HCT116 (cell line): Measurements from ENCODE around the gene MAPKBP1. TPM values are rescaled to one million over a fixed set of nuclear protein-coding genes. Genes with fewer than 3 reads are reported as not detected.
A peak's percentile ranks its signal among the peaks of the same experiment; 100 is the strongest.

Experiments
- ATAC-seq: fragments of 200-7000 bp; cut with Tn5 transposase; 2 replicates; pipeline ENCODE4 v1.9.1; 2020; ENCODE audit warnings: mild to moderate bottlenecking, moderate library complexity
- BruUV-seq: library from RNA; stranded (reverse); fragments of 400-500 nt; replicated peaks from 2 replicates; lab custom pipeline; 2021; lab: Mats Ljungman, UMichigan
- CTCF ChIA-PET: fragments of 300-600 bp; sonication (Branson Sonifier 250); formaldehyde crosslinking; loops from one replicate; lab custom pipeline; 2021; ENCODE audit warnings: antibody characterized with exemption; lab: Charles Lee
- POLR2A ChIA-PET: fragments of 300-600, 350-600 bp; sonication (Branson Sonifier 250); formaldehyde crosslinking; loops from one replicate; lab custom pipeline; 2021; ENCODE audit warnings: antibody characterized with exemption; lab: Charles Lee
- RAD21 ChIA-PET, 2 experiments: fragments of 300-600 bp; sonication (Branson Sonifier 250); formaldehyde crosslinking; loops; one replicate each; lab custom pipeline; 2023; ENCODE audit warnings: low total read pairs in 2 of 2; ENCODE audit not compliant: uncharacterized antibody in 2 of 2, unreplicated experiment in 2 of 2, low non-redundant PET in 1 of 2; lab: Charles Lee
- DNase-seq: peaks from one replicate; pipeline ENCODE4 v3.0.0-alpha.2; 2010; ENCODE audit warnings: low read depth, low spot score
- H2AFZ ChIP-seq: fragments of 200-600 bp; shearing (Covaris generic), sonication (generic); 2 replicates; pipeline ENCODE4 v1.6.1; 2017; ENCODE audit warnings: low read depth, mixed run types, mixed read lengths, antibody characterized with exemption, low read length; ENCODE audit not compliant: poor library complexity, severe bottlenecking
- H3K27ac ChIP-seq: 2 replicates; pipeline ENCODE4 v1.5.1; 2012; ENCODE audit warnings: low read depth, low read length
- H3K27me3 ChIP-seq: fragments of 200-600 bp; sonication (generic); 2 replicates; pipeline ENCODE4 v1.6.1; 2016; ENCODE audit warnings: mixed run types, low read length, mixed read lengths; ENCODE audit not compliant: insufficient read depth
- H3K36me3 ChIP-seq, 2 experiments: fragments of 200-500 bp in 1 of 2; fragments of 200-600 bp in 1 of 2; sonication (Bioruptor generic) in 1 of 2; sonication (generic) in 1 of 2; 2 replicates each; pipeline versions ENCODE4 v1.5.1 to v1.6.1; 2014 to 2016; ENCODE audit warnings: low read length in 2 of 2, inconsistent platforms in 1 of 2, mixed read lengths in 1 of 2, mixed run types in 1 of 2; ENCODE audit not compliant: insufficient read depth in 2 of 2, control insufficient read depth in 1 of 2
- H3K4me1 ChIP-seq, 2 experiments: fragments of 200-600 bp in 1 of 2; sonication (generic) in 1 of 2; 2 replicates each; pipeline versions ENCODE4 v1.5.1 to v1.6.1; 2012 to 2017; ENCODE audit warnings: low read length in 2 of 2, inconsistent platforms in 1 of 2, mild to moderate bottlenecking in 1 of 2, mixed read lengths in 1 of 2, mixed run types in 1 of 2, moderate library complexity in 1 of 2; ENCODE audit not compliant: insufficient read depth in 2 of 2, control insufficient read depth in 1 of 2
- H3K4me2 ChIP-seq: fragments of 200-600 bp; sonication (generic); 2 replicates; pipeline ENCODE4 v1.6.1; 2017; ENCODE audit warnings: mixed run types, low read length, mixed read lengths
- H3K4me3 ChIP-seq, 2 experiments: fragments of 200-600 bp in 1 of 2; sonication (generic) in 1 of 2; replicated peaks in 1 of 2; 2 replicates each; pipeline ENCODE4 v1.5.1; 2011 to 2016; ENCODE audit warnings: low read length in 2 of 2, control low read depth in 1 of 2, low read depth in 1 of 2, mild to moderate bottlenecking in 1 of 2, mixed read lengths in 1 of 2, mixed run types in 1 of 2
- H3K79me2 ChIP-seq: fragments of 200-600 bp; sonication (generic); 2 replicates; pipeline ENCODE4 v1.6.1; 2017; ENCODE audit warnings: mild to moderate bottlenecking, mixed run types, low read length, moderate library complexity, mixed read lengths; ENCODE audit not compliant: insufficient read depth
- H3K9ac ChIP-seq: fragments of 200-600 bp; sonication (generic); 2 replicates; pipeline ENCODE4 v1.6.1; 2016; ENCODE audit warnings: low read length, mixed read lengths
- H3K9me2 ChIP-seq: fragments of 200-600 bp; sonication (generic), shearing (Covaris generic); 2 replicates; pipeline ENCODE4 v1.6.1; 2017; ENCODE audit warnings: mixed run types, mild to moderate bottlenecking, moderate library complexity; ENCODE audit not compliant: insufficient read depth
- H3K9me3 ChIP-seq, 2 experiments: fragments of 200-500 bp in 1 of 2; fragments of 200-600 bp in 1 of 2; sonication (Bioruptor generic) in 1 of 2; sonication (generic) in 1 of 2; 2 replicates each; pipeline ENCODE4 v1.6.1; 2014 to 2017; ENCODE audit warnings: low read length in 2 of 2, mixed read lengths in 2 of 2, inconsistent platforms in 1 of 2, low read depth in 1 of 2, mild to moderate bottlenecking in 1 of 2, mixed run types in 1 of 2, moderate library complexity in 1 of 2; ENCODE audit not compliant: control insufficient read depth in 1 of 2, insufficient read depth in 1 of 2
- H4K20me1 ChIP-seq: fragments of 200-600 bp; sonication (generic), shearing (Covaris generic); 2 replicates; pipeline ENCODE4 v1.6.1; 2017; ENCODE audit warnings: mixed run types, mild to moderate bottlenecking, moderate library complexity; ENCODE audit not compliant: insufficient read depth
- CTCF ChIP-seq, 3 experiments: fragments of 200-600 bp in 1 of 3; sonication (generic) in 1 of 3; IDR thresholded peaks in 2 of 3; conservative IDR thresholded peaks in 1 of 3; 2 replicates each; pipeline ENCODE4 v1.5.1; 2012 to 2017; ENCODE audit warnings: low read depth in 2 of 3, low read length in 2 of 3, antibody characterized with exemption in 1 of 3, borderline replicate concordance in 1 of 3, control low read depth in 1 of 3, mild to moderate bottlenecking in 1 of 3, mixed read lengths in 1 of 3, mixed run types in 1 of 3, moderate library complexity in 1 of 3; ENCODE audit not compliant: insufficient read depth in 1 of 3
- FOSL1 ChIP-seq: IDR thresholded peaks from 2 replicates; pipeline ENCODE4 v1.6.1; 2012; ENCODE audit warnings: low read depth
- JUND ChIP-seq: IDR thresholded peaks from 2 replicates; pipeline ENCODE4 v1.6.1; 2012
- SIN3A ChIP-seq: IDR thresholded peaks from 2 replicates; pipeline ENCODE4 v1.6.1; 2012; ENCODE audit warnings: low read depth
- SP1 ChIP-seq: IDR thresholded peaks from 2 replicates; pipeline ENCODE4 v1.6.1; 2012; ENCODE audit warnings: low read depth
- SRF ChIP-seq: IDR thresholded peaks from 2 replicates; pipeline ENCODE4 v1.6.1; 2012; ENCODE audit warnings: low read depth
- TCF7L2 ChIP-seq: IDR thresholded peaks from 2 replicates; pipeline ENCODE4 v1.7.0; 2011; ENCODE audit warnings: borderline replicate concordance, inconsistent platforms; ENCODE audit not compliant: insufficient read depth, insufficient read length; ENCODE audit errors: extremely low read depth
- ZFX ChIP-seq: fragments of 450-650 bp; IDR thresholded peaks from 2 replicates; pipeline ENCODE4 v1.6.1; 2017
- intact Hi-C: fragments of 100-400 bp; cut with micrococcal nuclease; formaldehyde crosslinking; loops from 2 replicates; pipeline ENCODE4 v1.10.0; 2022
- total RNA-seq: library from RNA; stranded (reverse); gene quantifications from one replicate; pipeline ENCODE4 v1.2.1, GENCODE V29; 2021; ENCODE audit not compliant: unreplicated experiment

Gene MAPKBP1
- total RNA-seq, 1 experiment from 2014 or later = 21.3 TPM

GRCh38 chr15:41773332-41773728 is 954 bp upstream of the MAPKBP1 start:
- ATAC-seq (no peak), DNase-seq (no peak)
- H3K4me2 ChIP-seq = peak overlapping the region; percentile 90
- H4K20me1 ChIP-seq = no peaks in the 10 kb centered on the region
- ChIA-PET CTCF (interaction anchor here (0.6 to 5.1 kb wide), 23 partner anchors 10 to 364 kb away, joined by 3 to 125 read pairs (median 9); partner anchors contain the start of gene EHD4), POLR2A (interaction anchor here (0.7 to 2.7 kb wide), 4 partner anchors 28 to 170 kb away, joined by 3 to 12 read pairs (median 3); no protein-coding TSS in a partner anchor), RAD21 (interaction anchor here (0.8 to 3.2 kb wide), 7 partner anchors 33 to 170 kb away, joined by 3 to 16 read pairs (median 12); no protein-coding TSS in a partner anchor)
- H3K9ac ChIP-seq = 0 out of 2 replicates have a peak overlapping the region, but pooled peaks have one; percentile 71
- no peaks in the 10 kb centered on the region for H3K9me3 ChIP-seq
- no peaks in the 10 kb centered on the region for H3K27me3 ChIP-seq
- peaks cover 14 to 31% of the 10 kb centered on the region in 2 experiments for H3K4me1 ChIP-seq
- H3K4me3 ChIP-seq = peak overlapping the region; percentile 79 to 80
- no peaks in the 10 kb centered on the region for H3K9me2 ChIP-seq
- peaks cover 24% of the 10 kb centered on the region; the same call in 1 of the 2 replicates for H3K79me2 ChIP-seq
- intact Hi-C loops = loop anchor here (2.0 kb wide), 1 partner anchor 307 kb away; no protein-coding TSS in a partner anchor
- peak overlapping the region; percentile 73; the same call in 1 of the 2 replicates for H3K27ac ChIP-seq
- TF ChIP-seq TCF7L2 (no peak), SP1 (no peak), ZFX (no peak), SRF (0 out of 2 replicates have a peak, but pooled peaks have one; percentile 3), JUND (no peak), CTCF (IDR thresholded peaks at IDR 0.05 in 2 of 3, conservative IDR thresholded peaks at IDR 0.05 in 1 of 3; ENCODE audit: borderline replicate concordance in 1 of 3, insufficient read depth in 1 of 3, low read depth in 2 of 3, low read length in 2 of 3) (no peak), SIN3A (no peak), FOSL1 (no peak)
- H2AFZ ChIP-seq = no peak overlapping the region
- no peaks in the 10 kb centered on the region for H3K36me3 ChIP-seq
- no TSS peak for BruUV-seq
